HL-60 (cell line): ENCODE data around the gene TMEM235.

Source experiments
- CTCF ChIP-seq: IDR thresholded peaks from one replicate; pipeline ENCODE4 v1.5.1; 2011; ENCODE audit warnings: low read length, control low read depth, inconsistent platforms; ENCODE audit not compliant: insufficient read depth
- SPI1 ChIP-seq: IDR thresholded peaks from 2 replicates; pipeline ENCODE4 v1.6.1; 2012; ENCODE audit warnings: low read depth, mild to moderate bottlenecking, borderline replicate concordance

GRCh38 chr17:78196716-78197115 is 34.7 kb upstream of the TMEM235 start:
- no peak for TF ChIP-seq SPI1
- TF ChIP-seq CTCF, result no peak
